Endothelial cell (in vitro differentiated cells): Measurements from ENCODE around the gene DNAH8. TPM values are rescaled to one million over a fixed set of nuclear protein-coding genes. Genes with fewer than 3 reads are reported as not detected.
"Not testable (repeated sequence)": the region's sequence is repeated elsewhere in the genome, so short reads cannot be mapped to it uniquely, and the experiment has no call there.

Experiments used
- DNase-seq: peaks from one replicate; pipeline ENCODE4 v3.0.0; 2021; ENCODE audit warnings: low spot score
- H3K27ac Mint-ChIP-seq: one replicate; pipeline ENCODE4 v1.8.0; 2021; ENCODE audit warnings: mixed read lengths, inconsistent platforms; ENCODE audit not compliant: unreplicated experiment
- H3K27me3 Mint-ChIP-seq: one replicate; pipeline ENCODE4 v1.8.0; 2021; ENCODE audit warnings: mild to moderate bottlenecking, moderate library complexity, mixed read lengths, inconsistent platforms; ENCODE audit not compliant: unreplicated experiment
- H3K36me3 Mint-ChIP-seq: one replicate; pipeline ENCODE4 v1.8.0; 2021; ENCODE audit warnings: mild to moderate bottlenecking, low read depth, mixed read lengths, inconsistent platforms; ENCODE audit not compliant: unreplicated experiment
- H3K4me1 Mint-ChIP-seq: one replicate; pipeline ENCODE4 v1.8.0; 2021; ENCODE audit warnings: mild to moderate bottlenecking, mixed read lengths, inconsistent platforms; ENCODE audit not compliant: unreplicated experiment
- H3K4me3 Mint-ChIP-seq: one replicate; pipeline ENCODE4 v1.8.0; 2021; ENCODE audit warnings: mild to moderate bottlenecking, mixed read lengths, inconsistent platforms; ENCODE audit not compliant: unreplicated experiment
- H3K9me3 Mint-ChIP-seq: one replicate; pipeline ENCODE4 v1.8.0; 2021; ENCODE audit warnings: mixed read lengths, inconsistent platforms; ENCODE audit not compliant: unreplicated experiment
- total RNA-seq: library from RNA; stranded (reverse); fragmentation: NEBNext Ultra II Directional; extraction: Animal tissue kit (Norgen Biotek cat#: 25700); gene quantifications from one replicate; pipeline ENCODE4 v1.2.1, GENCODE V29; 2021; ENCODE audit not compliant: unreplicated experiment
- TF ChIP-seq, protein P1 (sequence below): fragments of 200-600 bp; sonication (generic); IDR thresholded peaks from one replicate; pipeline ENCODE4 v1.5.0; 2021; ENCODE audit warnings: antibody characterized with exemption; ENCODE audit not compliant: unreplicated experiment

Gene DNAH8
- total RNA-seq, 1 donor from 2014 or later = 0.05 TPM

DNA sequence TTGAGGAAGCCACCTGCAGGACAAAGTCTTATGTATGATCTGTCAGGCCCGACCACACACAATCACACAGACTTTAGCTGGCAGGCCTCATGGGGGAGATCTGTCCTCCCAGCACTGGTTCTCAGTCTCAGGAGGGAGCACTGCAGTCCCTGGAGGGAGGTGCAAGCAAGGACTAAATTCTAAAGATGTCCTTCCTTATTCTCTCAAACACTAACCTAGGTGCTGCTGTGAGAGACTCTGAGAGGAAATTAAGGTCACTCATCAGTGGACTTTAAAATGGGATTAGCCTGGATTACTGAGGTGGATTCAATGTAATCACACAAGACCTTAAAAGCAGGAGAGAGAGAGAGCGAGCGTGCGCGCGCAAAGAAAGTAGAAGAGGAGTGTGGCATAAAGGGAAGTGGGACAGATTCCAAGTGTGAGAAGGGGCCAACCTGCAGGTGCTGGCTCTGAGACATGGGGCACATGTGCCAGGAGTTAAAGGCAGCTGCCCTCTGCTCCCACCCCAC lies 26.5 kb upstream of the DNAH8 start:
- no peak overlapping the region for H3K27ac Mint-ChIP-seq
- no peaks in the 10 kb centered on the region for H3K36me3 Mint-ChIP-seq
- TF ChIP-seq, protein P1, sequence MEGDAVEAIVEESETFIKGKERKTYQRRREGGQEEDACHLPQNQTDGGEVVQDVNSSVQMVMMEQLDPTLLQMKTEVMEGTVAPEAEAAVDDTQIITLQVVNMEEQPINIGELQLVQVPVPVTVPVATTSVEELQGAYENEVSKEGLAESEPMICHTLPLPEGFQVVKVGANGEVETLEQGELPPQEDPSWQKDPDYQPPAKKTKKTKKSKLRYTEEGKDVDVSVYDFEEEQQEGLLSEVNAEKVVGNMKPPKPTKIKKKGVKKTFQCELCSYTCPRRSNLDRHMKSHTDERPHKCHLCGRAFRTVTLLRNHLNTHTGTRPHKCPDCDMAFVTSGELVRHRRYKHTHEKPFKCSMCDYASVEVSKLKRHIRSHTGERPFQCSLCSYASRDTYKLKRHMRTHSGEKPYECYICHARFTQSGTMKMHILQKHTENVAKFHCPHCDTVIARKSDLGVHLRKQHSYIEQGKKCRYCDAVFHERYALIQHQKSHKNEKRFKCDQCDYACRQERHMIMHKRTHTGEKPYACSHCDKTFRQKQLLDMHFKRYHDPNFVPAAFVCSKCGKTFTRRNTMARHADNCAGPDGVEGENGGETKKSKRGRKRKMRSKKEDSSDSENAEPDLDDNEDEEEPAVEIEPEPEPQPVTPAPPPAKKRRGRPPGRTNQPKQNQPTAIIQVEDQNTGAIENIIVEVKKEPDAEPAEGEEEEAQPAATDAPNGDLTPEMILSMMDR = no peak
- no peak overlapping the region for H3K4me3 Mint-ChIP-seq
- no peak for DNase-seq
- H3K27me3 Mint-ChIP-seq = no peaks in the 10 kb centered on the region
- H3K9me3 Mint-ChIP-seq = no peaks in the 10 kb centered on the region
- no peaks in the 10 kb centered on the region for H3K4me1 Mint-ChIP-seq

DNA sequence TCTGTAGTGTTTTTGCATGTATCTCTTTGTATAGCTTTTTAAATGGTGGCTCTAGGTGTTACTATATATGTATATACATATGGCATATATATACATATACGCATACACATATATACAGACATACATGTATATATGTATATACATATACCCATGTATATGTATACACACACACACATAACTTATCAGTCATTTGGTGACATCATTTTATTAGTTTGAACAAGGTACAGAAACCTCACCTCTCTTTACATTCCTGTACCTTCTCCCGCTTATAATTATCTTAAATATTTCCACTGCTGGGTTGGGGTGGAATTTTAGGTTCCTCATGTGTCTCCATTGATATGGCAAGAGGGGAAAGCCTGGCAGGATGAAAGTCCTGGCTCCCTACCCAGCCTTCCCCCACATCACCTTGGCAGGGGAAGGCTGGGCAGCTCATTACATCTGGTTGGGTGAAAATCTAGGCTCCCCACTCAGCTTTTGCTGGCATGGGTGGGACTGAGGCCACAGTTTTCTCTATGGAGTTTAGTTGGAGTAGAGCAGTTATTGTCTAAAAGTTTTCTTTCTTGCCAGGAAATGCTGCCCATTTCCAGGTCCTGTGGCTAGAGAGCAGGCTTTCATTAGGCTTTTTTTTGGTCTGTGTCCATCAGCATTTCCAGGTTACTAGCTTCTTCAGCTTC lies 19.7 kb upstream of the DNAH8 start:
- DNase-seq = no peak
- H3K4me1 Mint-ChIP-seq = peaks cover 18% of the 10 kb centered on the region
- H3K27ac Mint-ChIP-seq = peak overlapping the region; percentile 50
- peaks cover 8% of the 10 kb centered on the region for H3K36me3 Mint-ChIP-seq
- H3K9me3 Mint-ChIP-seq = peaks cover 6% of the 10 kb centered on the region
- H3K4me3 Mint-ChIP-seq = no peak overlapping the region
- TF ChIP-seq, protein P1 = no peak
- H3K27me3 Mint-ChIP-seq = no peaks in the 10 kb centered on the region

DNA sequence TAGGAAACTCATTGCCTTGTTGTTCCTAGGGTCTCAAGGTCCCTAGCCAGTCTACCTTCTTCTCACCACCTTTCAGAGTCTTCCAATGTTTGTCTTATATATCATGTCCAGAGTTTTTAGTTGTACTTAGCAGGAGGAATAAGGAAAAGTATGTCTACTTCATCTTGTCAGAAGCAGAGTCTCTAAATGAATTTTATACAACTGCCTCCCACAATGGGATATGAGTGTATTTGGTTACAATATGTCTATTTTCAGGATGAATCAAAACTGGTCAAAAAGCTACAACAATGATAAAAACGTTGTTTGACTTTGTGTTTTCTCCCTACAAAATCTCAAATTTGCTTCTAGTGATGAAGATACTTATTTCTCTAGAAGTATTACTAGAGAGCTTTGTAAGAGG lies 19.2 kb upstream of the DNAH8 start:
- H3K9me3 Mint-ChIP-seq = peaks cover 6% of the 10 kb centered on the region
- H3K27ac Mint-ChIP-seq = peak overlapping the region; percentile 33
- TF ChIP-seq, protein P1 = no peak
- H3K36me3 Mint-ChIP-seq = peaks cover 9% of the 10 kb centered on the region
- no peak for DNase-seq
- H3K27me3 Mint-ChIP-seq = no peaks in the 10 kb centered on the region
- no peak overlapping the region for H3K4me3 Mint-ChIP-seq
- peaks cover 18% of the 10 kb centered on the region for H3K4me1 Mint-ChIP-seq

DNA sequence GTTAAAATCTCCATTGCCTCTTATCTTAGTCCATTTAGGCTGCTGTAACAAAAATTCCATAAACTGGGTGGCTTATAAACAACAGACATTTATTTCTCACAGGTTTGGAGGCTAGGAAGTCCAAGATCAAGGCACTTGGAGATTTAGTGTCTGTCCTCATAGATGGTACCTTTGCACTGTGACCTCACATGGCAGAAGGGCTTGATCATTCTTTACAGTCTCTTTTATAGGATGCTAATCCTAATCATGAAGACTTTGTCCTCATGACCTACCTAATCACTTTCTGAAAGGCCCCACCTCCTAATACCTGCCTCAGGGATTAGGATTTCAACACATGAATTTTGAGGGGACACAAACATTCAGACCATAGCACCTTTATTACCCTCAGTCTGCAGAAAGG lies 18.8 kb upstream of the DNAH8 start:
- TF ChIP-seq, protein P1 = no peak
- Mint-ChIP-seq H3K27me3 (no peaks in the 10 kb centered on the region), H3K4me1 (peaks cover 18% of the 10 kb centered on the region), H3K36me3 (peaks cover 13% of the 10 kb centered on the region), H3K9me3 (peaks cover 6% of the 10 kb centered on the region), H3K4me3 (no peak overlapping the region), H3K27ac (no peak overlapping the region)
- no peak for DNase-seq

DNA sequence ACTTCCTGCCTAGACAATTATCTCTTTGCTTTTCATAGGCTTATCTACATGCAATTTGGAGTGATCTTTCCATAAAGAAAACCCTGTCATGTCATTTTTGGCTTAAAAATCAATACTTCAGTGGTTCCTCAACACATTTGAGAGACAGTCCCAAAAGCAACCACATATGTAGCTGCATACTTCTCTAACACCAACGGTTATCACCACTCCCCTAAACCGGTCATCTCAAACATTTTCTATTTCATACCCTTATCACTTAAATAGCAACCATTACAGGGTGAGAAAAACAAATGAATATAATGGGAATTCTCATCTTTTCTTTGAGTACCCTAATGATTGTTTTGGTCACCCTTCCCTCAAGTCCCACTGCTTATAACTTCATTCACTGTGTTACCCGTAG lies 17.3 kb upstream of the DNAH8 start:
- Mint-ChIP-seq H3K9me3 (peaks cover 6% of the 10 kb centered on the region), H3K27me3 (no peaks in the 10 kb centered on the region), H3K4me1 (peaks cover 18% of the 10 kb centered on the region), H3K4me3 (no peak overlapping the region), H3K27ac (no peak overlapping the region), H3K36me3 (peaks cover 16% of the 10 kb centered on the region)
- TF ChIP-seq, protein P1 = no peak
- DNase-seq = no peak

DNA sequence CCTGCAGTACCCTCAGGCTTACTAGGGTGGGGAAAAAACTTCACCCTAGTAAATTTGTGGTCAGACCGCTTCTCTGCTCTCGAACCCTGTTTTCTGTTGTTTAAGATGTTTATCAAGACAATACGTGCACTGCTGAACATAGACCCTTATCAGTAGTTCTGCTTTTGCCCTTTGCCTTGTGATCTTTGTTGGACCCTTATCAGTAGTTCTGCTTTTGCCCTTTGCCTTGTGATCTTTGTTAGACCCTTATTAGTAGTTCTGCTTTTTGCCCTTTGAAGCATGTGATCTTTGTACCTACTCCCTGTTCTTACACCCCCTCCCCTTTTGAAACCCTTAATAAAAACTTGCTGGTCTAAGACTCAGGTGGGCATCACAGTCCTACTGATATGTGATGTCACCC lies 15.4 kb upstream of the DNAH8 start:
- peaks cover 16% of the 10 kb centered on the region for H3K36me3 Mint-ChIP-seq
- not testable (repeated sequence) for H3K27me3 Mint-ChIP-seq, DNase-seq, H3K27ac Mint-ChIP-seq, H3K9me3 Mint-ChIP-seq
- H3K4me1 Mint-ChIP-seq = peaks cover 18% of the 10 kb centered on the region
- peak overlapping the region; percentile 78 for H3K4me3 Mint-ChIP-seq
